ENCODE measurements around the gene NUDT16L1. TPM values are rescaled to one million over a fixed set of nuclear protein-coding genes. Genes with fewer than 3 reads are reported as not detected.

The NUDT16L1 gene
- total and polyA plus RNA-seq, 2 of the 8 experiments (the other 6 are each of a cell fraction or from before 2014, with no cell fraction given), result 34.8 to 77.3 TPM

GRCh38 chr16:4709481-4709880, 16.1 kb downstream of the NUDT16L1 start:
- Histone ChIP-seq H3K4me3 (ENCODE audit: extremely low read depth in 1 of 4, insufficient read depth in 2 of 4, low read depth in 3 of 4, low read length in 4 of 4) (no peak overlapping the region), H2AFZ (ENCODE audit: low read length) (no peak overlapping the region), H3K9me3 (ENCODE audit: insufficient read depth in 2 of 2, low read depth in 1 of 2, low read length in 1 of 2) (no peaks in the 10 kb centered on the region), H2BK5ac (ENCODE audit: low read depth, low read length) (no peak overlapping the region), H3K56ac (replicated peaks; ENCODE audit: insufficient read length, low read depth, low read length) (no peak overlapping the region), H3K4me1 (replicated peaks in 1 of 4; ENCODE audit: control insufficient read depth in 3 of 4, insufficient read depth in 4 of 4, low read length in 3 of 4) (peaks cover 0 to 8% (median 4%) of the 10 kb centered on the region in 4 experiments; a peak in 5 of 7 replicates), H4K91ac (replicated peaks; ENCODE audit: insufficient read length, low read length) (no peak overlapping the region), H3K79me2 (ENCODE audit: control insufficient read depth in 1 of 2, insufficient read depth in 2 of 2, low read length in 2 of 2) (no peaks in the 10 kb centered on the region), H4K8ac (ENCODE audit: extremely low read depth, insufficient read depth, low read length) (no peak overlapping the region), H3K4ac (replicated peaks; ENCODE audit: insufficient read length, low read depth, low read length) (no peak overlapping the region), H3K36me3 (ENCODE audit: control insufficient read depth in 2 of 4, insufficient read depth in 4 of 4, low read length in 3 of 4) (peaks cover 0 to 29% (median 8%) of the 10 kb centered on the region in 4 experiments; a peak in 7 of 8 replicates), H3K23ac (ENCODE audit: insufficient read length) (no peak overlapping the region), H3K14ac (ENCODE audit: insufficient read length) (no peak overlapping the region), H3K9ac (replicated peaks in 1 of 4; ENCODE audit: extremely low read depth in 1 of 4, low read depth in 3 of 4, low read length in 3 of 4) (no peak overlapping the region), H3K18ac (ENCODE audit: extremely low read depth, low read length) (no peak overlapping the region), H3K4me2 (ENCODE audit: insufficient read depth in 1 of 2, low read depth in 2 of 2, low read length in 2 of 2) (no peak overlapping the region), H3K27ac (ENCODE audit: low read depth, low read length) (no peak overlapping the region), H2BK12ac (ENCODE audit: low read depth, low read length) (no peak overlapping the region), H4K5ac (ENCODE audit: insufficient read length, low read depth, low read length) (no peak overlapping the region), H2BK15ac (ENCODE audit: low read length) (no peak overlapping the region), H3K27me3 (replicated peaks in 1 of 4; ENCODE audit: control insufficient read depth in 3 of 4, extremely low read depth in 1 of 4, insufficient read depth in 3 of 4, low read length in 3 of 4) (no peaks in the 10 kb centered on the region), H3K23me2 (ENCODE audit: low read depth, low read length) (no peaks in the 10 kb centered on the region), H2BK20ac (ENCODE audit: low read length) (no peak overlapping the region), H2AK5ac (ENCODE audit: low read depth, low read length) (no peak overlapping the region), H4K20me1 (replicated peaks in 1 of 2; ENCODE audit: control insufficient read depth in 1 of 2, insufficient read depth in 2 of 2, low read length in 2 of 2) (peaks cover 0 to 3% of the 10 kb centered on the region in 2 experiments), H2BK120ac (replicated peaks; ENCODE audit: low read depth, low read length) (no peak overlapping the region), H3K79me1 (ENCODE audit: low read depth, low read length) (no peaks in the 10 kb centered on the region; the same call in 1 of the 2 replicates)
- no peak for TF ChIP-seq MAFK (IDR thresholded peaks at IDR 0.05; ENCODE audit: low read depth, low read length)
- TF ChIP-seq USF2 (IDR thresholded peaks at IDR 0.05; ENCODE audit: low read length), result no peak
- no peak for TF ChIP-seq SRF (IDR thresholded peaks at IDR 0.05; ENCODE audit: low read depth, low read length)
- TF ChIP-seq CHD2 (IDR thresholded peaks at IDR 0.05; ENCODE audit: low read length), result no peak
- no peak for TF ChIP-seq POU5F1 (IDR thresholded peaks at IDR 0.05; ENCODE audit: low read depth, low read length)
- no peak for TF ChIP-seq RNF2 (IDR thresholded peaks at IDR 0.05; ENCODE audit: borderline replicate concordance, low read depth, low read length, missing control alignments, poor library complexity, severe bottlenecking)
- TF ChIP-seq SIX5 (IDR thresholded peaks at IDR 0.05; ENCODE audit: low read depth, low read length), result no peak
- no peak for TF ChIP-seq YY1 (IDR thresholded peaks at IDR 0.05; ENCODE audit: low read depth, low read length)
- no peak for TF ChIP-seq PHF8 (conservative IDR thresholded peaks at IDR 0.05; ENCODE audit: low read depth, low read length)
- ChIA-PET POLR2A (ENCODE audit: partially characterized antibody) (interaction anchor here (1.3 to 1.7 kb wide), 2 partner anchors 8 to 13 kb away, joined by 3 read pairs; no protein-coding TSS in a partner anchor), CTCF (ENCODE audit: partially characterized antibody) (interaction anchor here (0.5 to 2.3 kb wide), 5 partner anchors 12 to 247 kb away, joined by 3 to 8 read pairs (median 3); no protein-coding TSS in a partner anchor)
- FAIRE-seq, result no peak
- DNase-seq (ENCODE audit: low read depth in 1 of 2, low spot score in 2 of 2), result no peak
- 89% methylated on average over 4 of the region's 4 CpGs; no CpG with 5 or more reads in 1 of the 2 experiments for WGBS, 2 experiments (ENCODE audit: extremely low coverage in 1 of 2, insufficient coverage in 1 of 2, insufficient read length in 1 of 2, insufficient replicate concordance in 2 of 2, low coverage in 1 of 2, low lambda C conversion rate in 2 of 2, missing lambda C conversion rate in 1 of 2)

All from H1 (cell line).